GM12864 (cell line): ENCODE data around the gene MUC21.

ENCODE experiments used
- DNase-seq: peaks from one replicate; pipeline ENCODE4 v3.0.0-alpha.2; 2011; ENCODE audit warnings: low read depth
- H3K4me3 ChIP-seq: 2 replicates; pipeline ENCODE4 v1.5.1; 2011; ENCODE audit warnings: mild to moderate bottlenecking, low read depth, low read length, control low read depth
- CTCF ChIP-seq: IDR thresholded peaks from 2 replicates; pipeline ENCODE4 v1.5.1; 2011; ENCODE audit warnings: low read depth, mild to moderate bottlenecking, moderate library complexity, low read length, control low read depth, inconsistent platforms; ENCODE audit errors: missing control alignments

The MUC21 gene

GRCh38 chr6:30942338-30943060 lies 41.0 kb upstream of the MUC21 start:
- H3K4me3 ChIP-seq = no peak overlapping the region
- DNase-seq = no peak
- no peak for TF ChIP-seq CTCF

- DNase-seq = no peak
- TF ChIP-seq CTCF = no peak
- H3K4me3 ChIP-seq = no peak overlapping the region
Measured at GRCh38 chr6:30944051-30944450, 39.5 kb upstream of the MUC21 start.

- DNase-seq = no peak
- no peak overlapping the region for H3K4me3 ChIP-seq
- TF ChIP-seq CTCF = no peak
Measured at GRCh38 chr6:30945281-30945680, 38.2 kb upstream of the MUC21 start.

- TF ChIP-seq CTCF = no peak
- H3K4me3 ChIP-seq = no peak overlapping the region
- DNase-seq = no peak
Measured at GRCh38 chr6:30947231-30947630, 36.3 kb upstream of the MUC21 start.

- DNase-seq = no peak
- H3K4me3 ChIP-seq = no peak overlapping the region
- no peak for TF ChIP-seq CTCF
Measured at GRCh38 chr6:30948811-30949210, 34.7 kb upstream of the MUC21 start.

GRCh38 chr6:30951907-30952469 lies 31.5 kb upstream of the MUC21 start:
- TF ChIP-seq CTCF = no peak
- no peak overlapping the region for H3K4me3 ChIP-seq
- peak; percentile 37 for DNase-seq
